ENCODE results near the gene SIK2.

The SIK2 gene

GRCh38 chr11:111683806-111684205 lies 81.6 kb downstream of the SIK2 start:
- no peak overlapping the region for H3K4me3 ChIP-seq (ENCODE audit: low read depth, low read length)

GRCh38 chr11:111684251-111684650 lies 82.0 kb downstream of the SIK2 start:
- no peak for TF ChIP-seq CTCF (IDR thresholded peaks at IDR 0.05; ENCODE audit: borderline replicate concordance, insufficient read depth, low read depth, low read length)
- H3K4me3 ChIP-seq (ENCODE audit: low read depth, low read length) = no peak overlapping the region

More at GRCh38 chr11:111683806-111684205, 81.6 kb downstream of the SIK2 start:
- TF ChIP-seq CTCF (IDR thresholded peaks at IDR 0.05; ENCODE audit: borderline replicate concordance, insufficient read depth, low read depth, low read length) = no peak

- no peak for TF ChIP-seq CTCF (IDR thresholded peaks at IDR 0.05; ENCODE audit: borderline replicate concordance, insufficient read depth, low read depth, low read length)
- H3K4me3 ChIP-seq (ENCODE audit: low read depth, low read length) = no peak overlapping the region
Measured at GRCh38 chr11:111688013-111688412, 85.8 kb downstream of the SIK2 start.

- no peak for TF ChIP-seq CTCF (IDR thresholded peaks at IDR 0.05; ENCODE audit: borderline replicate concordance, insufficient read depth, low read depth, low read length)
- no peak overlapping the region for H3K4me3 ChIP-seq (ENCODE audit: low read depth, low read length)
Measured at GRCh38 chr11:111691176-111691575, 88.9 kb downstream of the SIK2 start.

GRCh38 chr11:111691741-111692140 lies 89.5 kb downstream of the SIK2 start:
- no peak for TF ChIP-seq CTCF (IDR thresholded peaks at IDR 0.05; ENCODE audit: borderline replicate concordance, insufficient read depth, low read depth, low read length)
- no peak overlapping the region for H3K4me3 ChIP-seq (ENCODE audit: low read depth, low read length)

- TF ChIP-seq CTCF (IDR thresholded peaks at IDR 0.05; ENCODE audit: borderline replicate concordance, insufficient read depth, low read depth, low read length) = no peak
- H3K4me3 ChIP-seq (ENCODE audit: low read depth, low read length) = no peak overlapping the region
Measured at GRCh38 chr11:111693224-111693937, 91.1 kb downstream of the SIK2 start.

- no peak for TF ChIP-seq CTCF (IDR thresholded peaks at IDR 0.05; ENCODE audit: borderline replicate concordance, insufficient read depth, low read depth, low read length)
- H3K4me3 ChIP-seq (ENCODE audit: low read depth, low read length) = no peak overlapping the region
Measured at GRCh38 chr11:111694851-111695250, 92.6 kb downstream of the SIK2 start.
